ENCODE results near the gene LTBP2.

The LTBP2 gene

DNA sequence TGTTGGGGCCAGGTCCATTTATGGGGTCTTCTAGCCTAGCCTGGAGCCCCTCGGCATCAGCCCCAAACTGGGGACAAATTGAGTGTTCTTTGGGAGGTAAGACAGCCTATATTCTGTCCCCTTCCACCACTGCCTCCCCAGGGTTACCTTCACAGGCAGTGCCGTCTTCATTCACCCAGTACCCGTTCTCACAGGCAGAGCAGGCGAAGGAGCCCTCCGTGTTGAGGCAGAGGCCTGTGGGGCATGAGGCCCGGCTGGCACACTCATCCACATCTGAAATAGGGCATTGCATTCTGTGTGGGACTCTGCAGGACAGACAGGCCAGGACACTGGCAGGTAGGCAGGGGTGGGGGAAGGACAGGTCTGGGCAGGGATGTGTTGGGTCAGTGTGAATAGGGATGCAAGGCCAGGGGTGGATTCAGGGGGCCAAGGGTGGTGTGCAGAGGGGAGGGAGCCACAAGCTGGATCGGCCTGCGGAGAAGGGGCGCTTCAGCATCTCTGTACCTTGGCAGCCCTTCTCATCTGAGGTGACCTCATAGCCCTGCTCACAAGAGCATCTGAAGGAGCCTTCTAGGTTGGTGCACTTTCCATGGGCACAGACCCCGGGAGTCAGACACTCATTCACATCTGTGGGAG is 102.3 kb downstream of the LTBP2 start:
- FAIRE-seq (no peak), DNase-seq (ENCODE audit: low spot score) (no peak)

DNA sequence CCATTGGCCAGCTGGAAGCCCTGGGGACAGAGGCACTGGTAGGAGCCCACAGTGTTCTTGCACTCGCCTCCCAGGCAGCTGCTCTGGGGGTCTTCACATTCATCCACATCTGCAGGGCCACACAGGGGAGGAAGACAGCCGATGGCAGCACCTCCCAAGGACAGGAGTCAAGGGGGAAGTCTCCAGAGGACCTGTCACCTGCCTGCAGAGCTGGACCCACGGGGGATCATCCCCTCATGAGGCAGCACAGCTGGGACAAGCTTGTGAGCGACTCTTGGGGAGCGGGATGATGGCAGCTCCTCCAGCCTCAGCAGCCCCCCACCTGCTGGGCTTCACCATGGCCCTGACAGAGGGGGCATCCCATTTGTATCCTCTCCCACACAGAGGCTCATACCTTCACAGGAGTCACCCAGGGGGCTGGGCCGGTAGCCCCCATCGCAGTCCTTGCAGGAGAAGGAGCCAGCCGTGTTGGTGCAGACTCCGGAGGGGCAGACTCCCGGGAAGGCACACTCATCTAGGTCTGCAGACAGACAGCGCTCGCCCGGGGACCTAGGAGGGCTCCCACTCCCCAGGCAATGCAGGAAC is 103.1 kb downstream of the LTBP2 start:
- no peak for FAIRE-seq
- DNase-seq (ENCODE audit: low spot score), result no peak

GRCh38 chr14:74508292-74508731 is 103.7 kb downstream of the LTBP2 start:
- DNase-seq (ENCODE audit: low spot score), result no peak
- FAIRE-seq, result no peak

DNA sequence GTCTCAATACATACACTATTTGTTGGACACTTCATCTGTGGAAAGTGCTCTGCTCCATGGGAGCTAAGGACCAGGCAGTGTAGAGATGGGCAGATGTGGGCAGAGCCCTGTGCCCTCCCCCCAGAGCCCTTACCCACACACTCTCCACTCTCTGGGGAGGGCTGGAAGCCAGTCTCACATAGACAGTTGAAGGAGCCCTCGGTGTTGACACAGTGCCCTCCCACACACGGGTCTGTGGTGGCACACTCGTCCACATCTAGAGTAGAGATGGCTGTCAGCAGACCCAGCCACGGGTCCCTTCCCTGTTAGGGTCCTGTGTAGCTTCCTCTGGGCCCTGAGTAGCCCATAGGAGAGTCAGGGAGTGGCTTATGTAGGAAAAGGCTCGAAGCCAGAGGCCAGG is 104.2 kb downstream of the LTBP2 start:
- FAIRE-seq (no peak), DNase-seq (ENCODE audit: low spot score) (no peak)

DNA sequence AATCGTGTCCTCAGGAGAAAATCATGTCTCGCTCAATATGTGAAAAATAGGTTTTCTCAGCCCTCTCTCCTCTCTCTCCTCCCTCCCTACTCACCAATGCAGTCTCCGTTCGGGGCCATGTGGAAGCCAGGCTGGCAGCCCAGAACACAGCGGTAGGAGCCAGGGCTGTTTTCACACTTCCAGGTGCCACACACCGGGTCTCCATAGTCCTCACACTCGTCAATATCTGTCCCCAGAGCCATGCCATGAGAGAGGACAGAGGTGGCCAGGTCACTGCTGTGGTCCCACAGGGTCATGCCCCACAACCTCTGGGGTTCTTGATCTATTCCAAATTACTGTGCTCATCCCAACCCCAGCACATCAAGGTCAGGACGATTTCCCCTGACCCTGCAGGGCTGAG is 105.0 kb downstream of the LTBP2 start:
- DNase-seq (ENCODE audit: low spot score) (no peak), FAIRE-seq (no peak)

DNA sequence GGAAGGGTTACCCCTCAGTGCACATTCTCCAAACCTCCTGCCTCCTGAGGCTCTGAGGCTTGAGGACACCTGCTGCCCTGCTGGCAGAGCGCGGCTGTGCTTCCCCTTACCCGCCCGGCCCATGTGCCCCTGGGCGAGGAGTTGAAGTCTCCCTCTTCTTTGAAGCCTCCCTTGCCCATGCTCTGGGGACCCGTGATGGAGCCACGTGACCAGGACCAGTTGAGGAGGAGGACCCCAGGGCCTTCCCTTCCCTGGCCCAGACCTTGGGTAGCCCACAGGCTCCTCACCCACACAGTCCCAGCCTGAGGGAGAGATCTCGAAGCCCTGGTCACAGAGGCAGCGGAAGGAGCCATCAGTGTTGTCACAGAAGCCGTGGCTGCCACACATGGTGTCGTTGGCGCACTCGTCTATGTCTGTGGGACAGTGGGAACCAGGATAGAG is 105.6 kb downstream of the LTBP2 start:
- FAIRE-seq, result no peak
- DNase-seq (ENCODE audit: low spot score), result no peak

GRCh38 chr14:74505831-74506230 is 106.2 kb downstream of the LTBP2 start:
- DNase-seq (ENCODE audit: low spot score), result no peak
- no peak for FAIRE-seq

DNA sequence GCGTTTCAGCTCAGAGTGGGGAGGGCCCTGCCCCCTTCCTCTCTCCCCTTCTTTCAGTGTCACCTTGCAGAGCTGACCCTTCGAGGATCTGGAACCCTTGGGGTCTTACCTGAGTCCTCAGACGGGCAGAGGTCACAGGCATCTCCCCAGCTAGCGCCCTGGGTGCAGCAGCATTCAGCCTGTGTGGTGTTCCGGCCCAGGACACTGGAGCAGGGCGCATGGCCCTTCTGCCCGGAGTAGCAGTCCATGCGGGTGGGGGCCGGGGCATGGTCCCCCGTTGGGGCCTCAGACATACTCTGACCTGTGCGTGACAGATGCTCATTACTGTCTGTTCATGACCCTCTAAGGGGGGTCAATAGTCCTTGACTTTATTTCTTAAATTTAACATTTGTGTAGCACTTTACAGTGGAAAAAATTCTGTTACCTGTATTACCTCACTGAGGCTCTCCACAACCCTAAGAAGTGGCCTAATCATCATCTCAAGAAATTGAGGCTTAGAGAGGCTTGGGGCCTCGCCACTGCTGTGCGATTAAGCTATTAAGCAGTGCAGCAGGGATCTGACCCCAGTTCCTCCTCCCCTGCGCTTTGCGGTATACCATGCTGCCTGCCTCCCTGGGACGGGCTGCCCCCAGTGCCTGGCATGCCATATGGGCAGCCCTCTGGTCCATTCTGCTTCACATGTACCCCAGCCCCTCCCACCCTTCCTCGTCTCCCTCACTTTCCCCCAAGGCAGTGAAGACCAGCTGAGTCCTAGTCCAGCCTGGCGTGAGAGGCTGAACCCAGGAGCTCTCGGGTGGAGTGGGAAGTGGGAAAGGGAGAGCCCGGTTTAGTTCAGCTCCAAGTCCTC is 106.9 kb downstream of the LTBP2 start:
- DNase-seq (ENCODE audit: low spot score) (no peak), FAIRE-seq (no peak)

DNA sequence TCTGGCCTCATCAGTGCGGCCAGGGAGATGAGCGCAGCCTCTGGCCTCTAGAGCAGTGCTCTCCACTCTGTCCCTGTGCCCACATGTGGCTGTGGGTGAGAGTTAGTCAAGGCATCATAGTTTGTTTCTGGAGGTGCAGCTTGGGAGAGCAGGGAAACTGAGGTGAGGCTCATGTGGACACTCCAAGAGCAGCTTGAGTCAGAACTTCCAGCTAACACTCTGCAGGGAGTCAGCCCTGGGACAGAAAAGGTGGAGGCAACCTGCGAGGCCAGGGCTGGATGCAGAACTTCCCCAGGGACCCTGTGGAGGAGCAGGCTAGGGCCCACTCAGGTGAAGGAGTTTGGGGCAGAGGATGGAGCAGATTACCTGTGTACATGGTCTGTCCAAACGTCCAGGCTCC is 107.6 kb downstream of the LTBP2 start:
- FAIRE-seq (no peak), DNase-seq (ENCODE audit: low spot score) (no peak)

DNA sequence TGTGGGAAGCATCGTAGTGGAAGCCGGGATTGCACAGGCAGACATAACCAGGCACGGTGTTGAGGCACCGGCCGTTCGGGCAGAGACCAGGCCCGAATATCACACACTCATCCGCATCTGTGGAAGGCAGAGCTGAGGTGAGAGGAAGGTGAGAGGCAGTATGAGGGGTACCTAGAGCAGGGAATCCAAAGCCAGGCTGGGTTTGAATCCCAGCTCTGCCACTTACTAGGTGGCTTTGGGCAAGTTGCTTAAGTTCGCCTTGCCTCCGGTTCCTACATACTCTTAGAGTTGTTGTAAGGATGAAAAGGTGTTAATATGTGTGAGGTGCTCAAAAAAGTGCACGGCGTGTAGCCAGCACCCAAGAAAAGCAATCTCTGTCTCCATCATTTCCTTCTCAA is 108.1 kb downstream of the LTBP2 start:
- FAIRE-seq, result no peak
- DNase-seq (ENCODE audit: low spot score), result no peak

- DNase-seq (ENCODE audit: low spot score), result no peak
Observed at GRCh38 chr14:74503291-74503937, 108.6 kb downstream of the LTBP2 start.

DNA sequence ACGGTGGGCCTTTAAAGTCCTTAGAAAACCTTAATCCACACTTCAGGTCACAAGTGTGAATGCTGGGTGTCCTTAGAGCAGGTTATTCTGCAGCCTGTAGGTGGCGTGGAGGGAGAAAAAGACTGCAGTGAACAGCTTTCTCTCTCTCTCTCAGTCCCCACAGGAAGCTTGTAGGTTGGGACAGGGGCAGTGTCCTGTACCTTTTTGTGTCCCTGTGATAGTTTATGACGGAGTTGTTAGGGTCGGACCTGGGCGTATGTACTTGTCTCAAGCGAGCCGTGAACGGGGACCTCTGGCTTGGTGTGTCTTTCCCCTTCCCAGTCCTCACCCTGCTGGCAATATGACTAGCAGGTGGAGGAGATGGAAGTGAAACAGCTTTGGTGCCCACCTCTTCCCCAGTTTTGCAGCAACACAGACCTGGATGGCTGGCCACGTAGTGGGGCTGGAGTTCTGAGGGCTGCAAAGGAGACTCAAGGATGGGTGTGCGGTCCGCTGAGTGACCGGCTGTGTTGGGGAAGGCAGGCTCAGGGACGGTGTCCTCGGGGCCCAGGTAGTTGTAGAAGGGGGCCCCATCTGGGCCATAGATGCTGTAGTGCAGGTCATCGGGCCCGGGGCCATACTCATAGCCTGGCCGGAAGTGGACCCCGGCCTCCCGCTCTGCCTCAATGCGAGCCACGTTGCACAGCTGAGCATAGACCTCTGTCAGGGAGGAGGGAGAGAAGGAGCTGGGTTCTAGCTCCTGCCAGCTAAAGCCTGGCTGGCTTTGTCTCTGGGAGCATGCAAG is 109.6 kb downstream of the LTBP2 start:
- FAIRE-seq (no peak), DNase-seq (ENCODE audit: low spot score) (no peak)

More at GRCh38 chr14:74503291-74503937, 108.6 kb downstream of the LTBP2 start:
- no peak for FAIRE-seq

- FAIRE-seq (no peak), DNase-seq (ENCODE audit: low spot score) (no peak)
Observed at GRCh38 chr14:74501691-74502090, 110.3 kb downstream of the LTBP2 start.

- no peak for DNase-seq (ENCODE audit: low spot score)
- FAIRE-seq, result no peak
Observed at GRCh38 chr14:74501135-74501614, 110.9 kb downstream of the LTBP2 start.

DNA sequence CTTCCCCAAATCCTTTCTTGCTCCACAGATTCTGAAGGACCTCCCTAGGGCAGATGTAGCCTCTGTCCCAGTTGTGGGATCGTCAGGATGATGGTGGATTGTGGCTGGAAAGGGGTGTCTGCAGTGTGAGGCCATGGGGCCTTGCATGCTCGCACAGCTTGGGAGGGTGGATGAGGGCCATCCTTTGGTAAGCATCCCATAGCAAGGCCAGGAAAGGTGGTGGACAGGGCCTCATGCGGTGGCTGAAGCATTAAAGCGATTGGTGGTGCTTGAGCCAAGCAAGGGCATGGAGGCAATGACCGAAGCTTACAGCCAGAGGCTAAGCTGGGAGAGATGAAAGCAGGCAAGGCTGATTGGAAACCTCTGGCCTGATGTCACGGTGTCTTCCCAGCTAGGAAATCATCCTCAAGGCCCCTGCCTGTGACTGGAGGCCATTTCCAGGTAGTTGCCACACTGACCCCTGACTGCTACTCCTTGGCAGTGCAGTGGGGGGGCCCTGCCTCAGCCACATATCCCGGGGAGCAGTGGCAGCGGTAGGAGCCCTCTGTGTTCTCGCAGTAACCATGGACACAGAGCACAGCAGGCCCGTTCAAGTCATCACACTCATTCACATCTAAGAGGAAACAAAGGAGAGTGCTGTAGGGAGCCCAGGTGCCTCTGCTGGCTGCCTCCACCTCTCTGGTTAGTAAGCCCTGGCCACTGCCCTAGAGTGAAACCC is 111.5 kb downstream of the LTBP2 start:
- FAIRE-seq (no peak), DNase-seq (ENCODE audit: low spot score) (no peak)

DNA sequence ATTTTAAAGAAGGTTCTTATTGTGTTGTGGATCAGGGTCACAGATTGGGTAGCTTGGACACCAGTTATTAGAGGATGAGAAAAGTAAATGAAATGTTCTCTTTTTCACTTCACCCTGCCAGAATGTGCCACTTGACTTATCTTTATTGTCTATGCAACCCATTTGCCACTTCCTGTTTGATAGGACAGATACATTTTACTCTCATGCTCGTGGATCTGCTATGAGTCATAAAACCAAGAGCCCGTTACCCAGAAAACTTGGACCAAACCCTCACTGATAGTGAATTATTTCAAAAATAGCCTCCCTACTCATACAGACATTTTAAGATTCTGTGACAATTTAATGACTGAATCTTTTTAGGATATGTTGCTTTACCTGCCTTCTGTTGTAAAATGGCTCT is 116.7 kb downstream of the LTBP2 start:
- peak; percentile 23 for FAIRE-seq

GRCh38 chr14:74493343-74494261 is 118.4 kb downstream of the LTBP2 start, which contains the start of gene ISCA2:
ISCA2 (plus strand) TSS chr14:74493765; CDS start chr14:74493775, 10 bp downstream.
- DNase-seq (ENCODE audit: low spot score) (peak; percentile 93), FAIRE-seq (peak; percentile 44)

More for the DNA sequence above, 116.7 kb downstream of the LTBP2 start:
- DNase-seq (ENCODE audit: low spot score), result no peak

GRCh38 chr14:74492776-74493342 is 119.2 kb downstream of the LTBP2 start, which contains the start of gene NPC2:
NPC2 (minus strand) TSS chr14:74493305; CDS start chr14:74493274, 31 bp downstream.
- FAIRE-seq, result no peak
- DNase-seq (ENCODE audit: low spot score), result no peak
